CD14-positive monocyte (primary cell): ENCODE results near the gene RFNG. TPM values are rescaled to one million over a fixed set of nuclear protein-coding genes. Genes with fewer than 3 reads are reported as not detected.

Experiments
- DNase-seq, 3 donors: peaks; one replicate each; pipeline ENCODE4 v3.0.0-alpha.2; 2011 to 2022
- H2AFZ ChIP-seq: 2 replicates; pipeline ENCODE4 v1.6.0; 2012; ENCODE audit warnings: mild to moderate bottlenecking, low read depth, low read length, inconsistent platforms; ENCODE audit not compliant: insufficient read depth, poor library complexity, severe bottlenecking
- H3K27ac ChIP-seq, 2 donors: 1 replicate in 1 of 2; 2 replicates in 1 of 2; pipeline ENCODE4 v1.5.1; 2012 to 2013; ENCODE audit warnings: low read length in 2 of 2, control low read depth in 1 of 2, inconsistent platforms in 1 of 2, low read depth in 1 of 2, mild to moderate bottlenecking in 1 of 2
- H3K27me3 ChIP-seq, 2 donors: one replicate each; pipeline versions ENCODE4 v1.6.0 to v1.6.1; 2011 to 2013; ENCODE audit warnings: low read length in 2 of 2; ENCODE audit not compliant: control insufficient read depth in 2 of 2, insufficient read depth in 2 of 2
- H3K36me3 ChIP-seq, 2 donors: replicated peaks in 1 of 2; 1 replicate in 1 of 2; 2 replicates in 1 of 2; pipeline versions ENCODE4 v1.5.1 to v1.6.1; 2012 to 2013; ENCODE audit warnings: low read length in 2 of 2, control low read depth in 1 of 2, inconsistent platforms in 1 of 2, mild to moderate bottlenecking in 1 of 2; ENCODE audit not compliant: insufficient read depth in 2 of 2, control insufficient read depth in 1 of 2
- H3K4me1 ChIP-seq, 2 donors: 1 replicate in 1 of 2; 2 replicates in 1 of 2; pipeline versions ENCODE4 v1.5.1 to v1.6.1; 2012 to 2013; ENCODE audit warnings: low read length in 2 of 2, control low read depth in 1 of 2, inconsistent platforms in 1 of 2, mild to moderate bottlenecking in 1 of 2, moderate library complexity in 1 of 2; ENCODE audit not compliant: insufficient read depth in 2 of 2, control insufficient read depth in 1 of 2
- H3K4me2 ChIP-seq: replicated peaks from 2 replicates; pipeline ENCODE3; 2012; ENCODE audit warnings: low read length, moderate library complexity, mild to moderate bottlenecking; ENCODE audit not compliant: poor library complexity, severe bottlenecking; ENCODE audit errors: extremely low read depth
- H3K4me3 ChIP-seq, 3 experiments: fragments of 200-600 bp in 1 of 3; sonication (generic) in 1 of 3; replicated peaks in 1 of 3; 1 replicate in 2 of 3; 2 replicates in 1 of 3; pipeline ENCODE4 v1.5.1; 2011 to 2013; ENCODE audit warnings: low read length in 3 of 3, mild to moderate bottlenecking in 3 of 3, control low read depth in 2 of 3, low read depth in 2 of 3, inconsistent platforms in 1 of 3, moderate library complexity in 1 of 3
- H3K79me2 ChIP-seq: 2 replicates; pipeline ENCODE4 v1.6.0; 2012; ENCODE audit warnings: mild to moderate bottlenecking, control low read depth, inconsistent platforms, low read length, moderate library complexity; ENCODE audit not compliant: insufficient read depth
- H3K9ac ChIP-seq: 2 replicates; pipeline ENCODE4 v1.6.0; 2017; ENCODE audit warnings: low read length, mild to moderate bottlenecking; ENCODE audit not compliant: insufficient read depth, poor library complexity, severe bottlenecking
- H3K9me3 ChIP-seq, 2 donors: replicated peaks in 1 of 2; 1 replicate in 1 of 2; 2 replicates in 1 of 2; pipeline versions ENCODE4 v1.5.1 to v1.6.1; 2012 to 2013; ENCODE audit warnings: low read length in 2 of 2, control low read depth in 1 of 2; ENCODE audit not compliant: control insufficient read depth in 1 of 2, insufficient read depth in 1 of 2
- H4K20me1 ChIP-seq: 2 replicates; pipeline ENCODE4 v1.6.0; 2012; ENCODE audit warnings: mild to moderate bottlenecking, low read length, control low read depth, moderate library complexity; ENCODE audit not compliant: insufficient read depth
- H3K27ac Mint-ChIP-seq, 7 donors: one replicate each; pipeline ENCODE4 v1.8.0; 2020; ENCODE audit warnings: mild to moderate bottlenecking in 7 of 7, mixed read lengths in 7 of 7, moderate library complexity in 6 of 7, inconsistent platforms in 2 of 7
- H3K27me3 Mint-ChIP-seq, 3 donors: one replicate each; pipeline ENCODE4 v1.8.0; 2021 to 2022; ENCODE audit warnings: low read depth in 3 of 3, mild to moderate bottlenecking in 3 of 3, mixed read lengths in 3 of 3, moderate library complexity in 3 of 3, inconsistent platforms in 1 of 3
- H3K36me3 Mint-ChIP-seq, 2 donors: one replicate each; pipeline ENCODE4 v1.8.0; 2020; ENCODE audit warnings: mixed read lengths in 2 of 2, inconsistent platforms in 1 of 2, mild to moderate bottlenecking in 1 of 2
- H3K4me1 Mint-ChIP-seq: one replicate; pipeline ENCODE4 v1.8.0; 2020; ENCODE audit warnings: mild to moderate bottlenecking, mixed read lengths
- H3K4me3 Mint-ChIP-seq, 2 donors: one replicate each; pipeline ENCODE4 v1.8.0; 2020; ENCODE audit warnings: mild to moderate bottlenecking in 2 of 2, mixed read lengths in 2 of 2, moderate library complexity in 1 of 2
- H3K9me3 Mint-ChIP-seq, 7 donors: one replicate each; pipeline ENCODE4 v1.8.0; 2020 to 2022; ENCODE audit warnings: mixed read lengths in 7 of 7, mild to moderate bottlenecking in 6 of 7, moderate library complexity in 6 of 7, inconsistent platforms in 2 of 7
- CTCF ChIP-seq: fragments of 200-600 bp; IDR thresholded peaks from one replicate; pipeline ENCODE4 v1.8.0; 2022; ENCODE audit warnings: antibody characterized with exemption, mild to moderate bottlenecking
- WGBS: methylation state at CpG from one replicate; pipeline ENCODE4 v1.1.5; 2013; ENCODE audit warnings: missing lambda C conversion rate; ENCODE audit not compliant: insufficient coverage; 5-methylcytosine and 5-hydroxymethylcytosine counted together
- intact Hi-C, 2 donors: fragments of 100-400 bp; cut with micrococcal nuclease; formaldehyde crosslinking; loops; one replicate each; pipeline versions ENCODE4 v1.15.0 to v1.15.1; 2023
- polyA plus RNA-seq, 3 donors: library from polyadenylated mRNA; depleted of rRNA in 1 of 3; unstranded in 2 of 3; stranded (reverse) in 1 of 3; fragments of 300-500 nt in 2 of 3; fragments of >200 nt in 1 of 3; fragmentation: Illumina TruSeq in 2 of 3; gene quantifications; 1 replicate in 2 of 3; 2 replicates in 1 of 3; pipeline ENCODE4 v1.2.3, GENCODE V29; 2012 to 2021

Gene RFNG
- polyA plus RNA-seq, 3 donors, result 1.5 to 32.4 (median 4.1) TPM

GRCh38 chr17:82062076-82062983, 10.7 kb upstream of the RFNG start:
- no peak for TF ChIP-seq CTCF
- intact Hi-C loops, result no loop called here
- H3K9ac ChIP-seq, result no peak overlapping the region
- Mint-ChIP-seq H3K4me1 (peaks cover 22% of the 10 kb centered on the region), H3K27ac (peak overlapping the region in 1 of 7 donors; percentile 41), H3K27me3 (no peaks in the 10 kb centered on the region), H3K36me3 (peaks cover 23 to 44% of the 10 kb centered on the region in 2 donors), H3K9me3 (peaks cover 0 to 2% (median 0%) of the 10 kb centered on the region in 7 donors), H3K4me3 (no peak overlapping the region)
- H3K79me2 ChIP-seq, result peaks cover 18% of the 10 kb centered on the region
- no peaks in the 10 kb centered on the region for H3K27me3 ChIP-seq
- no peak overlapping the region for H2AFZ ChIP-seq
- H3K9me3 ChIP-seq, result no peaks in the 10 kb centered on the region
- peaks cover 12% of the 10 kb centered on the region for H4K20me1 ChIP-seq
- 95% methylated on average over 18 of the region's 24 CpGs for WGBS
- no peak overlapping the region for H3K4me2 ChIP-seq
- no peak overlapping the region for H3K27ac ChIP-seq
- DNase-seq, result no peak
- peaks cover 20 to 29% of the 10 kb centered on the region in 2 donors for H3K4me1 ChIP-seq
- no peak overlapping the region for H3K4me3 ChIP-seq
- peaks cover 64% of the 10 kb centered on the region in 2 donors for H3K36me3 ChIP-seq

- peaks cover 18 to 26% of the 10 kb centered on the region in 2 donors for H3K4me1 ChIP-seq
- TF ChIP-seq CTCF, result no peak
- H3K9me3 ChIP-seq, result no peaks in the 10 kb centered on the region
- no peak for DNase-seq
- H4K20me1 ChIP-seq, result peaks cover 12% of the 10 kb centered on the region
- Mint-ChIP-seq H3K27me3 (no peaks in the 10 kb centered on the region), H3K4me3 (no peak overlapping the region), H3K9me3 (peaks cover 0 to 2% (median 0%) of the 10 kb centered on the region in 7 donors), H3K36me3 (peaks cover 23 to 52% of the 10 kb centered on the region in 2 donors), H3K27ac (no peak overlapping the region), H3K4me1 (peaks cover 19% of the 10 kb centered on the region)
- no peaks in the 10 kb centered on the region for H3K27me3 ChIP-seq
- no peak overlapping the region for H3K4me3 ChIP-seq
- H2AFZ ChIP-seq, result no peak overlapping the region
- no peak overlapping the region for H3K9ac ChIP-seq
- WGBS, result 93% methylated on average over 30 of the region's 34 CpGs
- intact Hi-C loops, result no loop called here
- H3K79me2 ChIP-seq, result peaks cover 18% of the 10 kb centered on the region
- H3K27ac ChIP-seq, result no peak overlapping the region
- H3K36me3 ChIP-seq, result peaks cover 74% of the 10 kb centered on the region in 2 donors
- H3K4me2 ChIP-seq, result no peak overlapping the region
Measured at GRCh38 chr17:82061047-82061925, 9.7 kb upstream of the RFNG start.
